ENCODE results near the gene ZSCAN31.

Gene ZSCAN31

GRCh38 chr6:28281288-28282064, 54.5 kb downstream of the ZSCAN31 start, which contains the start of gene PGBD1:
Gene PGBD1 (plus strand): TSS chr6:28281572. CDS start chr6:28283814, 2,242 bp downstream.
- no peaks in the 10 kb centered on the region for H3K27me3 ChIP-seq (replicated peaks; ENCODE audit: control insufficient read depth, insufficient read depth, low read length)
- DNase-seq (ENCODE audit: extremely low read depth, insufficient read length) = peak; percentile 77
- TF ChIP-seq, protein P1, sequence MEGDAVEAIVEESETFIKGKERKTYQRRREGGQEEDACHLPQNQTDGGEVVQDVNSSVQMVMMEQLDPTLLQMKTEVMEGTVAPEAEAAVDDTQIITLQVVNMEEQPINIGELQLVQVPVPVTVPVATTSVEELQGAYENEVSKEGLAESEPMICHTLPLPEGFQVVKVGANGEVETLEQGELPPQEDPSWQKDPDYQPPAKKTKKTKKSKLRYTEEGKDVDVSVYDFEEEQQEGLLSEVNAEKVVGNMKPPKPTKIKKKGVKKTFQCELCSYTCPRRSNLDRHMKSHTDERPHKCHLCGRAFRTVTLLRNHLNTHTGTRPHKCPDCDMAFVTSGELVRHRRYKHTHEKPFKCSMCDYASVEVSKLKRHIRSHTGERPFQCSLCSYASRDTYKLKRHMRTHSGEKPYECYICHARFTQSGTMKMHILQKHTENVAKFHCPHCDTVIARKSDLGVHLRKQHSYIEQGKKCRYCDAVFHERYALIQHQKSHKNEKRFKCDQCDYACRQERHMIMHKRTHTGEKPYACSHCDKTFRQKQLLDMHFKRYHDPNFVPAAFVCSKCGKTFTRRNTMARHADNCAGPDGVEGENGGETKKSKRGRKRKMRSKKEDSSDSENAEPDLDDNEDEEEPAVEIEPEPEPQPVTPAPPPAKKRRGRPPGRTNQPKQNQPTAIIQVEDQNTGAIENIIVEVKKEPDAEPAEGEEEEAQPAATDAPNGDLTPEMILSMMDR (IDR thresholded peaks at IDR 0.05; ENCODE audit: insufficient read depth, low read length, poor library complexity, severe bottlenecking) = no peak
- peak within 1 kb of the TSS; percentile 62 for H3K4me3 ChIP-seq (replicated peaks; ENCODE audit: low read depth, low read length)
- H3K36me3 ChIP-seq (ENCODE audit: control insufficient read depth, insufficient read depth, low read length) = no peaks in the 10 kb centered on the region; the same call in 1 of the 2 replicates

DNA sequence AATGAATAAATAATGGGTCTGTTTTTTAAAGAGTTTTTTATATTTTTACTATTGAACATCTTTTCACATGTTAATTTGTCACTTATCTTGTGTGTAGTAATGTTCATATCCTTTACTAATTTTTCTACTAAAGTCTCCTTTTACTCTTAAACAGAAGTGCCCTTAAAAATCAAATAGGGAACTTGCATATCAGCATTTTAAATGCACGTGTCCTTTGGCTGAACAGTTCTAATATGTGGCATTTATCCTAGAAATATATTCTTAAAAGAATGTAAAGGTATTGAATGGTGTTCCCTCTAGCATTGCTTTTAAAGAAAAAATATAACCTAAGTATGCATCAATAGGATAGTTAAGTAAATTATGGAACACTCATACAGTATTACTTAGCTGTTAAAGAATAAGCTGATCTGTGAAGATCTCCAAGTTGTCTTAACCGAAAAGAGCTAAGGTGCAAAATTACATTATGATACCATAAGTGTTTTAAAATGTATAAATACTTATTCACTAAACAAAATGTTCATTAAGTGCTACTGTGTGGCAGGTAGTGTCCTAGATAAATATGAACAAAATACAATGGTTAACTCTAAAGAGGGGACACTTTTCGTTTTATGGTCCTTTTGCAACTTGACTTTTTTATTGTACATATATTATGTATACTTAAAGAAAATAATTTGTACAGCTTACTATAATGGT, 55.2 kb downstream of the ZSCAN31 start:
- TF ChIP-seq, protein P1 (IDR thresholded peaks at IDR 0.05; ENCODE audit: insufficient read depth, low read length, poor library complexity, severe bottlenecking) = no peak
- DNase-seq (ENCODE audit: extremely low read depth, insufficient read length) = no peak
- Histone ChIP-seq H3K4me3 (replicated peaks; ENCODE audit: low read depth, low read length) (peak overlapping the region; percentile 62), H3K27me3 (replicated peaks; ENCODE audit: control insufficient read depth, insufficient read depth, low read length) (no peaks in the 10 kb centered on the region), H3K36me3 (ENCODE audit: control insufficient read depth, insufficient read depth, low read length) (no peaks in the 10 kb centered on the region; the same call in none of the 2 replicates)

DNA sequence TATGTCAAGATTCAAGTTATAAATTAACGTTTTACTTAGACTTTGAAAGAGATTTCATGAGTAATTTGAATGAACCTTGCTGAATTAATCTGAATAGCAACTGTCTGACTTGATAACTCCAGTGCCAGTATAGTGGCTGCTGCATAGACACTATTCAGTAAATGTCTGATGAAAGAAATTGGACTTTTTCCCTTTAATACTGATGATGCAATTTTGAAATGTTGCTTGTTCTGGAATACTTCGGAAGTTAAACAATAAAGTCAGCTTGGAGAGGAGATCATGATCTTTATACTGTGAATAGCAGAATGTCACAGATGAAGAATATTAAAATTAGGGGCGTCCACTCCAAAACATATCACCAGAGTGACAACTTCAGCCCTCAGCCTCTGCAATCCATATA, 58.2 kb downstream of the ZSCAN31 start:
- no peak for DNase-seq (ENCODE audit: extremely low read depth, insufficient read length)
- H3K36me3 ChIP-seq (ENCODE audit: control insufficient read depth, insufficient read depth, low read length) = no peaks in the 10 kb centered on the region; the same call in 1 of the 2 replicates
- TF ChIP-seq, protein P1 (IDR thresholded peaks at IDR 0.05; ENCODE audit: insufficient read depth, low read length, poor library complexity, severe bottlenecking) = no peak
- no peak overlapping the region for H3K4me3 ChIP-seq (replicated peaks; ENCODE audit: low read depth, low read length)
- H3K27me3 ChIP-seq (replicated peaks; ENCODE audit: control insufficient read depth, insufficient read depth, low read length) = no peaks in the 10 kb centered on the region

- TF ChIP-seq, protein P1 (IDR thresholded peaks at IDR 0.05; ENCODE audit: insufficient read depth, low read length, poor library complexity, severe bottlenecking) = no peak
- Histone ChIP-seq H3K36me3 (ENCODE audit: control insufficient read depth, insufficient read depth, low read length) (peaks cover 3% of the 10 kb centered on the region; the same call in 1 of the 2 replicates), H3K27me3 (replicated peaks; ENCODE audit: control insufficient read depth, insufficient read depth, low read length) (no peaks in the 10 kb centered on the region), H3K4me3 (replicated peaks; ENCODE audit: low read depth, low read length) (no peak overlapping the region)
- DNase-seq (ENCODE audit: extremely low read depth, insufficient read length) = no peak
These were observed 61.1 kb downstream of the ZSCAN31 start for GRCh38 chr6:28274888-28275287.

Measured in GM06990 (cell line).